ENCODE data around the gene LY9. TPM values are rescaled to one million over a fixed set of nuclear protein-coding genes. Genes with fewer than 3 reads are reported as not detected.

Gene LY9
- total RNA-seq, 4 donors from 2014 or later, result 0.34 to 3.5 (median 1.2) TPM; not detected in 1

DNA sequence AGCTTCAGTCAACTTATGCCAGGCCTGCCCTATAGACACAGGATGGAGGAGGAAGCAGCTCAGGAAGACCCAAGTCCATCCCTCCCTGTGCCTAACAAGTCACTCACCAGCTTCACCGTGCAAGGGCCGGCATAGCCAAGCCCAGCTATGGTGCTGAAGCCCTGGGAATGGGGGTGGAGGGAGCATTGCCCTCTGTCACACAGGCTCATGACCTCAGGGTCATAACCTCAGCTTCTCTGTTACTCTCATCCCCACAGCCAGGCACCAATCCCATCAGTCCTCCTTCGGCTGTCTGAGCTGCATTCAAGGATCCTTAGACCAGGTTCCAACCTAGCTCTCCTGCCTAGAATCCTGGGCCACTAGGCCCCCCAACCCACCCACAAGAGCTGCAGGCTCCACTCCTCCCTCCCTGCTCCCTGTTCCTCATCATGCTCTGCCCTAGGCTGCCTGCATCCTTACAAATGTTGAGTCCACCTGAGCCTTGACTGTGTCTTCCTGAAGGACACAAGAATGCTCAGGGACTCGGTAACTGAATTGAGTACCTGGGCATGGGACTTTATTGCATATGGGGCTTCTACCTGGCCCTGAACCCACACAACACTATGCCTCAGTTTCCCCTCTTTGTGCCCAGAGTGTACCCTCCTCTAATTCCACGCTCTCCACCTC, 65.0 kb downstream of the LY9 start:
- Histone ChIP-seq H3K9me3 (no peaks in the 10 kb centered on the region), H3K4me1 (peaks cover 9% of the 10 kb centered on the region), H3K27me3 (no peaks in the 10 kb centered on the region), H3K27ac (no peak overlapping the region), H3K4me3 (no peak overlapping the region), H3K36me3 (no peaks in the 10 kb centered on the region)
- WGBS, result 64% methylated on average over 5 of the region's 5 CpGs
- TF ChIP-seq POLR2AphosphoS5 (IDR thresholded peaks at IDR 0.05) (no peak), POLR2A (IDR thresholded peaks at IDR 0.05) (no peak), EP300 (IDR thresholded peaks at IDR 0.05) (no peak)
- TF ChIP-seq, protein P1, sequence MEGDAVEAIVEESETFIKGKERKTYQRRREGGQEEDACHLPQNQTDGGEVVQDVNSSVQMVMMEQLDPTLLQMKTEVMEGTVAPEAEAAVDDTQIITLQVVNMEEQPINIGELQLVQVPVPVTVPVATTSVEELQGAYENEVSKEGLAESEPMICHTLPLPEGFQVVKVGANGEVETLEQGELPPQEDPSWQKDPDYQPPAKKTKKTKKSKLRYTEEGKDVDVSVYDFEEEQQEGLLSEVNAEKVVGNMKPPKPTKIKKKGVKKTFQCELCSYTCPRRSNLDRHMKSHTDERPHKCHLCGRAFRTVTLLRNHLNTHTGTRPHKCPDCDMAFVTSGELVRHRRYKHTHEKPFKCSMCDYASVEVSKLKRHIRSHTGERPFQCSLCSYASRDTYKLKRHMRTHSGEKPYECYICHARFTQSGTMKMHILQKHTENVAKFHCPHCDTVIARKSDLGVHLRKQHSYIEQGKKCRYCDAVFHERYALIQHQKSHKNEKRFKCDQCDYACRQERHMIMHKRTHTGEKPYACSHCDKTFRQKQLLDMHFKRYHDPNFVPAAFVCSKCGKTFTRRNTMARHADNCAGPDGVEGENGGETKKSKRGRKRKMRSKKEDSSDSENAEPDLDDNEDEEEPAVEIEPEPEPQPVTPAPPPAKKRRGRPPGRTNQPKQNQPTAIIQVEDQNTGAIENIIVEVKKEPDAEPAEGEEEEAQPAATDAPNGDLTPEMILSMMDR (IDR thresholded peaks at IDR 0.05), result no peak
- DNase-seq (ENCODE audit: low spot score in 2 of 2), result no peak

DNA sequence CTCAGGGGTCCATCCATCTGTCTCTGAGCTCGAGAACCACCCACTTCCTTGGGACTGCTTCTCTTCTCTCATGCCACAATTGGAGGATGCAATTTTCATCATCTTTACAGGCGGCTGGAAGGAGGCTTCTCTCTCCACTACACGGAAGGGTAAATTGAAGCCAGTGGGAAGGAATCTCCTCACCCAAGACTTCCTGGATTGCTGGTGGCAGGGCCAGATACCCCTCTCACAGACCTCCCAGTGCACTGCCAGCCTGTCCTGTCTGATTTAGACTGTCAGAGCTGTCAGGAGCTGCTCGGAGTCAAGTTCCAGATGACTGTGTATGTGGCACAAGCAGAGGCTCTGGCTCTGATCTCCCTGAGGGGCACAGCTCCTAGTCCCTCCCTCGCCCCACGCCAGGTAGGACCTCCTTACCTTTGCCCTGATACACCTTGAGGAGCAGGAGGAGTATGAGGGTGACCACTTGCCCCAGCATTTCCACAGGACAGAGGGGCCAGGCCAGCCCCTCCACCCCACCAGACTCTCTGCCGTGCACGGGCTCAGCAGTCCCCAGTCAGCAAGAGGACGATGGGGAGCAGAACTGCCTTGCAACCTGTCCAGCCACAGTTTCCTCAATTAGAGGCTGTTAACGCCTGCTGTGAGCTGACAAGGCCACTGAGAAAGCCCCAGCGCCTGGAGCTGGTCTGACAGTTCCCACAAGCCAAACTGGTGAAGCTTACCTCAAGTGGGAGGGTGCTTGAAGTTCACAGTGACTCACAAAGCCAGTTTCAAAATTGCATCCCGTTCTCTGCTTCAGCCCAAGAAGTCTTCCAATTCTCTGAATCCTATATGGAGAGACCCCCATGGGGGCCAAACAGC, 66.5 kb downstream of the LY9 start, which contains the start of gene CD244:
Gene CD244 (minus strand): TSS at position 685 of the 858 bp plus-strand sequence. CDS start 210 bp downstream, at position 475.
- Histone ChIP-seq H3K4me3 (no peak within 1 kb of the TSS), H3K36me3 (no peaks in the 10 kb centered on the region), H3K4me1 (peaks cover 9% of the 10 kb centered on the region), H3K27ac (no peak within 1 kb of the TSS), H3K27me3 (no peaks in the 10 kb centered on the region), H3K9me3 (no peaks in the 10 kb centered on the region)
- no peak for DNase-seq (ENCODE audit: low spot score in 2 of 2)
- TF ChIP-seq, protein P1 (IDR thresholded peaks at IDR 0.05), result no peak
- TF ChIP-seq EP300 (IDR thresholded peaks at IDR 0.05) (no peak), POLR2A (IDR thresholded peaks at IDR 0.05) (no peak), POLR2AphosphoS5 (IDR thresholded peaks at IDR 0.05) (no peak)
- WGBS, result 37% methylated on average over 7 of the region's 12 CpGs

DNA sequence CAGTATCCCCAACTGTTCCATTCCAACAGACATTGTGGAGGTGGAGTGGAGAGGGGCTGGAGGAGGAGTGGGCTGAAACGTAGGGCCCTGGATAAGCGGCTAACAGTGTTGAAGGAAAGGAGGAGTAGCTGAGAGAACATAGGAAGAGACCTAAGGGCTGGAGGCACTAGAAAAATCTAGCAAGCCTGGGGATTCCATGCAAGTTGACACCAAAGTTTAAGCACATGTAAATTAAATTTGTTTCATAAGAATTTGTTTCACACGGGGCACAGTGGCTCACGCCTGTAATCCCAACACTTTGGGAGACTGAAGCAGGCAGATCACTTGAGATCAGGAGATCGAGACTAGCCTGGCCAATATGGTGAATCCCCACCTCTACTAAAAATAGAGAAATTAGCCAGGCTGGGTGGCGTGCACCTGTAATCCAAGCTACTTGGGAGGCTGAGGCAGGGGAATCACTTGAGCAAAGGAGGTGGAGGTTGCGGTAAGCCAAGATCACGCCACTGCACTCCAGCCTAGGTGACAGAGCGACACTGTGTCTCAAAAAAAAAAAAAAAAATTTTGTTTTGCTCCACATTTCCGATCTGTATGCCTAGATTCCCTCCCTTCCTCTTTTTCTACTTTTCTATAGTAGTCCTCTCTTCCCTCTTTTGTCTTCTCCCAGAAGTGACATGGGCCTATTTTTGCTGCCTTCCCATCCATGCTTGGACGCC, 67.2 kb downstream of the LY9 start:
- WGBS, result 84% methylated on average over 11 of the region's 11 CpGs

DNA sequence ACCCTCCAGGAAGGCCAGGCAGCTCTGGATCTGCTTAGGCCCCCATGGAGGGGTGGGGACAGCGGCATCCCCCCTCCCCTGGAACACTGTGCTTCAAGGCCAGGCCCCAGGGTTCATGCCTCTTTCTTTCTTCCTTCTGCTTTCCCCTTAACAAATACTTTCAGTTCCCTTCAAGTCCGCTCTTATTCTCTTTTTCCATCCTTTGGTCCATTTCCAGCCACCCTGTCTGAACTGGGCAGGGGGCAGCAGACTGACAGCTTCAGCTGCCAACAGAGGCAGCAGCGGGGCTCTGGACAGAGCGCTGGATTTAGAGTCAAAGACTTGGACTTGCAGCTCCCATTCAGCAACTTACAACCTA, 67.8 kb downstream of the LY9 start:
- Histone ChIP-seq H3K9me3 (no peaks in the 10 kb centered on the region), H3K27me3 (no peaks in the 10 kb centered on the region), H3K27ac (no peak overlapping the region), H3K36me3 (no peaks in the 10 kb centered on the region), H3K4me1 (peaks cover 9% of the 10 kb centered on the region), H3K4me3 (no peak overlapping the region)
- TF ChIP-seq POLR2AphosphoS5 (IDR thresholded peaks at IDR 0.05), result no peak
- no peak for TF ChIP-seq POLR2A (IDR thresholded peaks at IDR 0.05)
- TF ChIP-seq EP300 (IDR thresholded peaks at IDR 0.05), result no peak
- DNase-seq (ENCODE audit: low spot score in 2 of 2), result no peak
- 87% methylated on average over 4 of the region's 4 CpGs for WGBS

More for the DNA sequence above, 67.2 kb downstream of the LY9 start:
- Histone ChIP-seq H3K4me1 (peaks cover 9% of the 10 kb centered on the region), H3K27ac (no peak overlapping the region), H3K36me3 (no peaks in the 10 kb centered on the region), H3K4me3 (no peak overlapping the region), H3K9me3 (no peaks in the 10 kb centered on the region), H3K27me3 (no peaks in the 10 kb centered on the region)
- DNase-seq (ENCODE audit: low spot score in 2 of 2), result no peak
- TF ChIP-seq EP300 (IDR thresholded peaks at IDR 0.05), result no peak
- no peak for TF ChIP-seq POLR2A (IDR thresholded peaks at IDR 0.05)
- TF ChIP-seq, protein P1 (IDR thresholded peaks at IDR 0.05), result no peak
- TF ChIP-seq POLR2AphosphoS5 (IDR thresholded peaks at IDR 0.05), result no peak

DNA sequence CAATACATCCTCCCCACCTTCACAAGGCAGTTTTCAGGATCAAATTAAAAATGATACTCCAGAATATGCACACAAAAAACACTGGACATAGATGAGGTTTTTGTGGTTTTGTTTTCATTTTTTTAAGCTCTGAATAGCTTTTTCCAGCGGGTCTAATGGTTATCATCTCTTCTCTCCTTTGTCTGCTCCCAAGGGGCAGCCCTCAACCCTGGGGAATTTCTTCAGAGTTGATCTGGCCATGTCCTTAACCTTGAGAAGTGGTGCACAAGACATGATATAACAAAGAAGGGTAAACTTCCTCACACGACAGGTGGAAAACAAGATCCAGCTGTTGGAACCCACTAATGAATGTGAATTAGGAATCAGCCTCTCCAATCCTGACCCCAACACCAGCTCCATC, 68.2 kb downstream of the LY9 start:
- WGBS, result 71% methylated on average over 2 of the region's 2 CpGs
- peaks cover 9% of the 10 kb centered on the region for H3K4me1 ChIP-seq
- no peak for DNase-seq (ENCODE audit: low spot score in 2 of 2)
- no peaks in the 10 kb centered on the region for H3K27me3 ChIP-seq
- TF ChIP-seq EP300 (IDR thresholded peaks at IDR 0.05) (no peak), POLR2AphosphoS5 (IDR thresholded peaks at IDR 0.05) (no peak), POLR2A (IDR thresholded peaks at IDR 0.05) (no peak)
- TF ChIP-seq, protein P1 (IDR thresholded peaks at IDR 0.05), result no peak
- no peaks in the 10 kb centered on the region for H3K36me3 ChIP-seq
- no peaks in the 10 kb centered on the region for H3K9me3 ChIP-seq
- H3K27ac ChIP-seq, result no peak overlapping the region
- no peak overlapping the region for H3K4me3 ChIP-seq

Measured in suprapubic skin (tissue), 4 donors.